ENCODE measurements around the gene GNAL.

The GNAL gene

GRCh38 chr18:11775436-11776174 lies 86.5 kb downstream of the GNAL start:
- DNase-seq: no peak

- DNase-seq: no peak
These were observed 91.0 kb downstream of the GNAL start for GRCh38 chr18:11780042-11780441.

GRCh38 chr18:11783716-11784331 lies 94.8 kb downstream of the GNAL start:
- DNase-seq: no peak

- DNase-seq: no peak
These were observed 95.7 kb downstream of the GNAL start for GRCh38 chr18:11784674-11785304.

- peak; percentile 17 for DNase-seq
These were observed 96.5 kb downstream of the GNAL start for GRCh38 chr18:11785444-11786055.

- DNase-seq: no peak
These were observed 100.8 kb downstream of the GNAL start for GRCh38 chr18:11789716-11790510.

- no peak for DNase-seq
These were observed 102.1 kb downstream of the GNAL start for GRCh38 chr18:11791131-11791530.

GRCh38 chr18:11792632-11793031 lies 103.6 kb downstream of the GNAL start:
- DNase-seq: no peak

- no peak for DNase-seq
These were observed 105.1 kb downstream of the GNAL start for GRCh38 chr18:11794195-11794594.

- no peak for DNase-seq
These were observed 106.9 kb downstream of the GNAL start for GRCh38 chr18:11795916-11796315.

- DNase-seq: no peak
These were observed 109.2 kb downstream of the GNAL start for GRCh38 chr18:11798271-11798670.

- no peak for DNase-seq
These were observed 110.0 kb downstream of the GNAL start for GRCh38 chr18:11799066-11799465.

- no peak for DNase-seq
These were observed 111.7 kb downstream of the GNAL start for GRCh38 chr18:11800566-11801334.

- no peak for DNase-seq
These were observed 112.5 kb downstream of the GNAL start for GRCh38 chr18:11801573-11801972.

GRCh38 chr18:11802158-11802557 lies 113.1 kb downstream of the GNAL start:
- no peak for DNase-seq

GRCh38 chr18:11802586-11802985 lies 113.5 kb downstream of the GNAL start:
- DNase-seq: no peak

- no peak for DNase-seq
These were observed 118.2 kb downstream of the GNAL start for GRCh38 chr18:11807233-11807632.

- DNase-seq: no peak
These were observed 119.2 kb downstream of the GNAL start for GRCh38 chr18:11808001-11808855.

GRCh38 chr18:11809895-11810294 lies 120.8 kb downstream of the GNAL start:
- no peak for DNase-seq

- no peak for DNase-seq
These were observed 121.3 kb downstream of the GNAL start for GRCh38 chr18:11810379-11810778.

GRCh38 chr18:11811009-11811408 lies 121.9 kb downstream of the GNAL start:
- DNase-seq: no peak
